HEK293 (cell line): ENCODE results near the gene COL4A3.

ENCODE experiments used
- CTCF ChIA-PET: fragments of 350-600 bp; formaldehyde crosslinking; extraction: SDS; loops from one replicate; lab custom pipeline; 2021; ENCODE audit warnings: antibody characterized with exemption; lab: Yijun Ruan, JAX
- POLR2A ChIA-PET: fragments of 300-600 bp; formaldehyde crosslinking; extraction: SDS; loops from one replicate; lab custom pipeline; 2020; ENCODE audit warnings: antibody characterized with exemption, inconsistent platforms; lab: Yijun Ruan, JAX
- H3K27ac ChIP-seq: fragments of 200-500 bp; sonication (Bioruptor generic); 2 replicates; pipeline ENCODE4 v1.5.1; 2014; ENCODE audit warnings: low read depth, low read length, control low read depth, inconsistent platforms; ENCODE audit errors: extremely low read depth
- H3K36me3 ChIP-seq, 2 experiments: fragments of 200-500 bp in 1 of 2; sonication (Bioruptor generic) in 1 of 2; 1 replicate in 1 of 2; 2 replicates in 1 of 2; pipeline ENCODE4 v1.5.1; 2014 to 2017; ENCODE audit warnings: inconsistent platforms in 2 of 2, low read length in 2 of 2; ENCODE audit not compliant: control insufficient read depth in 2 of 2, insufficient read depth in 1 of 2
- H3K4me1 ChIP-seq: fragments of 200-500 bp; sonication (Bioruptor generic); 2 replicates; pipeline ENCODE4 v1.5.1; 2014; ENCODE audit warnings: mild to moderate bottlenecking, low read length, inconsistent platforms; ENCODE audit not compliant: control insufficient read depth, insufficient read depth
- H3K4me3 ChIP-seq: 2 replicates; pipeline ENCODE4 v1.5.1; 2011; ENCODE audit warnings: low read depth, mild to moderate bottlenecking, control low read depth, low read length, moderate library complexity
- H3K9me3 ChIP-seq: fragments of 200-500 bp; sonication (Bioruptor generic); 2 replicates; pipeline ENCODE4 v1.5.1; 2014; ENCODE audit warnings: low read depth, low read length, inconsistent platforms; ENCODE audit not compliant: control insufficient read depth, insufficient read depth
- HOXD13 ChIP-seq: sonication (generic); formaldehyde crosslinking; IDR thresholded peaks from 2 replicates; pipeline ENCODE4 v1.8.0; 2022; ENCODE audit warnings: missing genetic modification reagents, borderline replicate concordance
- IKZF3 ChIP-seq: fragments of 450-650 bp; IDR thresholded peaks from 2 replicates; pipeline ENCODE4 v1.5.0; 2018; ENCODE audit warnings: missing biosample characterization, mild to moderate bottlenecking, missing genetic modification characterization, moderate library complexity
- MEIS1 ChIP-seq: sonication (generic); formaldehyde crosslinking; IDR thresholded peaks from 2 replicates; pipeline ENCODE4 v1.8.1; 2022; ENCODE audit warnings: missing genetic modification reagents, mild to moderate bottlenecking, borderline replicate concordance
- ZBTB21 ChIP-seq: fragments of 450-650 bp; formaldehyde crosslinking; IDR thresholded peaks from 2 replicates; pipeline ENCODE4 v1.5.1; 2017; ENCODE audit warnings: missing biosample characterization, missing genetic modification characterization
- ZFP37 ChIP-seq: fragments of 450-650 bp; formaldehyde crosslinking; IDR thresholded peaks from 2 replicates; pipeline ENCODE4 v1.5.1; 2016; ENCODE audit warnings: missing biosample characterization, missing genetic modification characterization
- ZNF138 ChIP-seq: fragments of 450-650 bp; formaldehyde crosslinking; IDR thresholded peaks from 2 replicates; pipeline ENCODE4 v1.5.1; 2016; ENCODE audit warnings: missing biosample characterization, missing genetic modification characterization, borderline replicate concordance
- ZNF211 ChIP-seq: fragments of 450-650 bp; formaldehyde crosslinking; IDR thresholded peaks from 2 replicates; pipeline ENCODE4 v1.5.1; 2016; ENCODE audit warnings: low read depth, missing biosample characterization, missing genetic modification characterization
- ZNF239 ChIP-seq: fragments of 450-650 bp; formaldehyde crosslinking; IDR thresholded peaks from 2 replicates; pipeline ENCODE4 v1.5.1; 2016; ENCODE audit warnings: missing biosample characterization, missing genetic modification characterization
- ZNF354C ChIP-seq: fragments of 450-650 bp; formaldehyde crosslinking; IDR thresholded peaks from 2 replicates; pipeline ENCODE4 v1.5.1; 2016; ENCODE audit warnings: missing biosample characterization, missing genetic modification characterization, low read depth, borderline replicate concordance
- ZNF394 ChIP-seq: fragments of 450-650 bp; formaldehyde crosslinking; IDR thresholded peaks from 2 replicates; pipeline ENCODE4 v1.5.1; 2016; ENCODE audit warnings: missing biosample characterization, missing genetic modification characterization, mild to moderate bottlenecking, moderate library complexity, borderline replicate concordance
- ZNF404 ChIP-seq: fragments of 450-650 bp; formaldehyde crosslinking; IDR thresholded peaks from 2 replicates; pipeline ENCODE4 v1.5.1; 2017; ENCODE audit warnings: missing biosample characterization, missing genetic modification characterization
- ZNF423 ChIP-seq: fragments of 450-650 bp; formaldehyde crosslinking; IDR thresholded peaks from 2 replicates; pipeline ENCODE4 v1.5.1; 2016; ENCODE audit warnings: missing biosample characterization, missing genetic modification characterization
- ZNF433 ChIP-seq: fragments of 450-650 bp; formaldehyde crosslinking; IDR thresholded peaks from 2 replicates; pipeline ENCODE4 v1.5.1; 2016; ENCODE audit warnings: missing biosample characterization, missing genetic modification characterization, low read depth
- ZNF544 ChIP-seq: fragments of 450-650 bp; formaldehyde crosslinking; IDR thresholded peaks from 2 replicates; pipeline ENCODE4 v1.5.0; 2017; ENCODE audit warnings: missing biosample characterization, missing genetic modification characterization
- ZNF837 ChIP-seq: fragments of 450-650 bp; formaldehyde crosslinking; IDR thresholded peaks from 2 replicates; pipeline ENCODE4 v1.5.1; 2016; ENCODE audit warnings: missing biosample characterization, missing genetic modification characterization
- TF ChIP-seq, protein P1 (sequence below): fragments of 450-650 bp; formaldehyde crosslinking; IDR thresholded peaks from 2 replicates; pipeline ENCODE4 v1.5.1; 2016; ENCODE audit warnings: missing biosample characterization, missing genetic modification characterization
- TF ChIP-seq, protein P2 (sequence below): fragments of 450-650 bp; formaldehyde crosslinking; IDR thresholded peaks from 2 replicates; pipeline ENCODE4 v1.5.1; 2016; ENCODE audit warnings: missing biosample characterization, missing genetic modification characterization, borderline replicate concordance
- TF ChIP-seq, protein P3 (sequence below): fragments of 450-650 bp; formaldehyde crosslinking; IDR thresholded peaks from 2 replicates; pipeline ENCODE4 v1.5.1; 2017; ENCODE audit warnings: missing biosample characterization, missing genetic modification characterization

Gene COL4A3

DNA sequence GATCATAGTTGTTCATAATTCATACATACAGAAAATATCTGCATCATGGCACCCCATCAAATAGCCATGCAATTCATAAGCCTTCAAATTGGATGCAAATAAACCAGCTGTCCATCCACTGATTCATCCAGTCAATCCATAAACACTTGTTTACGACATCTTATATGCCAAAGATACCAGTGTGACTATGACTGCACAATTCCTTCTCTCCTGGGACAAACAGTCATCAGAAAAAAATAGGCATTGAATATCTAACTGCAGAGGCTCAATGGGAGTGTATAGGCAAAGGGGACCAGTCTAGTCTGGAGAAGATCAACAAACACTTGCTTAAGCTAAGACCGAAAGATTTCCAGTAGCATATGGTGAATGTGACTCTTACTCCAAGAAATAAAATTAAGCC is 70.0 kb downstream of the COL4A3 start:
- H3K27ac ChIP-seq: no peak overlapping the region
- ChIA-PET CTCF (no interaction called here), POLR2A (no interaction called here)
- no peaks in the 10 kb centered on the region for H3K4me1 ChIP-seq
- TF ChIP-seq ZNF544 (tag by site-specific recombination): no peak
- no peak for TF ChIP-seq ZNF394 (tag by site-specific recombination)
- no peak for TF ChIP-seq ZNF837 (tag by site-specific recombination)
- TF ChIP-seq ZNF211 (tag by site-specific recombination): no peak
- TF ChIP-seq ZNF138 (tag by site-specific recombination): no peak
- no peak for TF ChIP-seq MEIS1 (CRISPR knock-in tag)
- TF ChIP-seq, protein P1, sequence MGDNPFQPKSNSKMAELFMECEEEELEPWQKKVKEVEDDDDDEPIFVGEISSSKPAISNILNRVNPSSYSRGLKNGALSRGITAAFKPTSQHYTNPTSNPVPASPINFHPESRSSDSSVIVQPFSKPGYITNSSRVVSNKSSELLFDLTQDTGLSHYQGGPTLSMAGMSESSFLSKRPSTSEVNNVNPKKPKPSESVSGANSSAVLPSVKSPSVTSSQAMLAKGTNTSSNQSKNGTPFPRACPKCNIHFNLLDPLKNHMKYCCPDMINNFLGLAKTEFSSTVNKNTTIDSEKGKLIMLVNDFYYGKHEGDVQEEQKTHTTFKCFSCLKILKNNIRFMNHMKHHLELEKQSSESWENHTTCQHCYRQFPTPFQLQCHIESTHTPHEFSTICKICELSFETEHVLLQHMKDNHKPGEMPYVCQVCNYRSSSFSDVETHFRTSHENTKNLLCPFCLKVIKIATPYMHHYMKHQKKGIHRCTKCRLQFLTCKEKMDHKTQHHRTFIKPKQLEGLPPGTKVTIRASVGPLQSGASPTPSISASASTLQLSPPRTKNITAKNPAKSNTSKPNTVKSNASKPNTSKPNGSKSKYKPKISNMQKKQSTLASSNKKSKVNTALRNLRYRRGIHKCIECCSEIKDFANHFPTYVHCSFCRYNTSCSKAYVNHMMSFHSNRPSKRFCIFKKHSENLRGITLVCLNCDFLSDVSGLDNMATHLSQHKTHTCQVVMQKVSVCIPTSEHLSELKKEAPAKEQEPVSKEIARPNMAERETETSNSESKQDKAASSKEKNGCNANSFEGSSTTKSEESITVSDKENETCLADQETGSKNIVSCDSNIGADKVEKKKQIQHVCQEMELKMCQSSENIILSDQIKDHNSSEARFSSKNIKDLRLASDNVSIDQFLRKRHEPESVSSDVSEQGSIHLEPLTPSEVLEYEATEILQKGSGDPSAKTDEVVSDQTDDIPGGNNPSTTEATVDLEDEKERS (tag by site-specific recombination): no peak
- TF ChIP-seq IKZF3 (tag by site-specific recombination): no peak
- TF ChIP-seq ZNF433 (tag by site-specific recombination): no peak
- no peak for TF ChIP-seq ZBTB21 (tag by site-specific recombination)
- TF ChIP-seq ZNF423: no peak
- TF ChIP-seq HOXD13 (CRISPR knock-in tag): no peak
- no peak for TF ChIP-seq ZNF354C (tag by site-specific recombination)
- TF ChIP-seq ZNF404 (tag by site-specific recombination): no peak
- no peak for TF ChIP-seq ZFP37 (tag by site-specific recombination)
- TF ChIP-seq, protein P2, sequence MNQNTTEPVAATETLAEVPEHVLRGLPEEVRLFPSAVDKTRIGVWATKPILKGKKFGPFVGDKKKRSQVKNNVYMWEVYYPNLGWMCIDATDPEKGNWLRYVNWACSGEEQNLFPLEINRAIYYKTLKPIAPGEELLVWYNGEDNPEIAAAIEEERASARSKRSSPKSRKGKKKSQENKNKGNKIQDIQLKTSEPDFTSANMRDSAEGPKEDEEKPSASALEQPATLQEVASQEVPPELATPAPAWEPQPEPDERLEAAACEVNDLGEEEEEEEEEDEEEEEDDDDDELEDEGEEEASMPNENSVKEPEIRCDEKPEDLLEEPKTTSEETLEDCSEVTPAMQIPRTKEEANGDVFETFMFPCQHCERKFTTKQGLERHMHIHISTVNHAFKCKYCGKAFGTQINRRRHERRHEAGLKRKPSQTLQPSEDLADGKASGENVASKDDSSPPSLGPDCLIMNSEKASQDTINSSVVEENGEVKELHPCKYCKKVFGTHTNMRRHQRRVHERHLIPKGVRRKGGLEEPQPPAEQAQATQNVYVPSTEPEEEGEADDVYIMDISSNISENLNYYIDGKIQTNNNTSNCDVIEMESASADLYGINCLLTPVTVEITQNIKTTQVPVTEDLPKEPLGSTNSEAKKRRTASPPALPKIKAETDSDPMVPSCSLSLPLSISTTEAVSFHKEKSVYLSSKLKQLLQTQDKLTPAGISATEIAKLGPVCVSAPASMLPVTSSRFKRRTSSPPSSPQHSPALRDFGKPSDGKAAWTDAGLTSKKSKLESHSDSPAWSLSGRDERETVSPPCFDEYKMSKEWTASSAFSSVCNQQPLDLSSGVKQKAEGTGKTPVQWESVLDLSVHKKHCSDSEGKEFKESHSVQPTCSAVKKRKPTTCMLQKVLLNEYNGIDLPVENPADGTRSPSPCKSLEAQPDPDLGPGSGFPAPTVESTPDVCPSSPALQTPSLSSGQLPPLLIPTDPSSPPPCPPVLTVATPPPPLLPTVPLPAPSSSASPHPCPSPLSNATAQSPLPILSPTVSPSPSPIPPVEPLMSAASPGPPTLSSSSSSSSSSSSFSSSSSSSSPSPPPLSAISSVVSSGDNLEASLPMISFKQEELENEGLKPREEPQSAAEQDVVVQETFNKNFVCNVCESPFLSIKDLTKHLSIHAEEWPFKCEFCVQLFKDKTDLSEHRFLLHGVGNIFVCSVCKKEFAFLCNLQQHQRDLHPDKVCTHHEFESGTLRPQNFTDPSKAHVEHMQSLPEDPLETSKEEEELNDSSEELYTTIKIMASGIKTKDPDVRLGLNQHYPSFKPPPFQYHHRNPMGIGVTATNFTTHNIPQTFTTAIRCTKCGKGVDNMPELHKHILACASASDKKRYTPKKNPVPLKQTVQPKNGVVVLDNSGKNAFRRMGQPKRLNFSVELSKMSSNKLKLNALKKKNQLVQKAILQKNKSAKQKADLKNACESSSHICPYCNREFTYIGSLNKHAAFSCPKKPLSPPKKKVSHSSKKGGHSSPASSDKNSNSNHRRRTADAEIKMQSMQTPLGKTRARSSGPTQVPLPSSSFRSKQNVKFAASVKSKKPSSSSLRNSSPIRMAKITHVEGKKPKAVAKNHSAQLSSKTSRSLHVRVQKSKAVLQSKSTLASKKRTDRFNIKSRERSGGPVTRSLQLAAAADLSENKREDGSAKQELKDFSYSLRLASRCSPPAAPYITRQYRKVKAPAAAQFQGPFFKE (tag by site-specific recombination): no peak
- TF ChIP-seq ZNF239: no peak
- TF ChIP-seq, protein P3, sequence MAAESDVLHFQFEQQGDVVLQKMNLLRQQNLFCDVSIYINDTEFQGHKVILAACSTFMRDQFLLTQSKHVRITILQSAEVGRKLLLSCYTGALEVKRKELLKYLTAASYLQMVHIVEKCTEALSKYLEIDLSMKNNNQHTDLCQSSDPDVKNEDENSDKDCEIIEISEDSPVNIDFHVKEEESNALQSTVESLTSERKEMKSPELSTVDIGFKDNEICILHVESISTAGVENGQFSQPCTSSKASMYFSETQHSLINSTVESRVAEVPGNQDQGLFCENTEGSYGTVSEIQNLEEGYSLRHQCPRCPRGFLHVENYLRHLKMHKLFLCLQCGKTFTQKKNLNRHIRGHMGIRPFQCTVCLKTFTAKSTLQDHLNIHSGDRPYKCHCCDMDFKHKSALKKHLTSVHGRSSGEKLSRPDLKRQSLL (tag by site-specific recombination): no peak
- H3K36me3 ChIP-seq: no peaks in the 10 kb centered on the region
- no peak overlapping the region for H3K4me3 ChIP-seq
- H3K9me3 ChIP-seq: no peaks in the 10 kb centered on the region
